Breast epithelium (tissue), 3 donors: ENCODE measurements around the gene ZNF317.

ENCODE experiments used
- POLR2A ChIP-seq: fragments of 450-650 bp; IDR thresholded peaks from one replicate; pipeline ENCODE4 v1.6.1; 2016; ENCODE audit warnings: antibody characterized with exemption, mild to moderate bottlenecking, moderate library complexity
- POLR2AphosphoS5 ChIP-seq, 3 donors: sonication (generic); formaldehyde crosslinking; IDR thresholded peaks; one replicate each; pipeline ENCODE4 v1.6.1; 2017; ENCODE audit warnings: antibody characterized with exemption in 3 of 3
- TF ChIP-seq, protein P1 (sequence below), 3 donors: fragments of 450-650 bp; IDR thresholded peaks; one replicate each; pipeline ENCODE4 v1.5.1; 2016 to 2017; ENCODE audit warnings: antibody characterized with exemption in 3 of 3, mild to moderate bottlenecking in 3 of 3, moderate library complexity in 3 of 3

DNA sequence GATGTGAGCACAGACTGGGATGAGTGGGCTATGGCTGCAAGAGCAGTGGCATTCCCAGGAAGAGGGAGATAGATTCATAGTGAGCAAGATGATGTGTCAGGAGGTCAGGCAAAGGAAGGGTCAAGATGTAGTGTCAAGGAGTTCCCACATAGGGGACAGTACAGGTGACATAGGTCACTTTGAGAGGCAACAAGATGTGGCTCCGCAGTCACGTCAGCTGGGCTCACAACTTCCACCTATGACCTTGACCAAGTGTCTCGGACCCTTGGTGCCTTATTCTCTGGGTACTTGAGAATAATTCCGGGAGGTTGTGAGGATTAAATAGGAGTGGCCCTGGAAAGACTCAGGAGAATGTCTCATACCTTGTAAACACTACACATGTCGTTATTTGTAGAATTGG is 10.5 kb downstream of the ZNF317 start:
- TF ChIP-seq, protein P1, sequence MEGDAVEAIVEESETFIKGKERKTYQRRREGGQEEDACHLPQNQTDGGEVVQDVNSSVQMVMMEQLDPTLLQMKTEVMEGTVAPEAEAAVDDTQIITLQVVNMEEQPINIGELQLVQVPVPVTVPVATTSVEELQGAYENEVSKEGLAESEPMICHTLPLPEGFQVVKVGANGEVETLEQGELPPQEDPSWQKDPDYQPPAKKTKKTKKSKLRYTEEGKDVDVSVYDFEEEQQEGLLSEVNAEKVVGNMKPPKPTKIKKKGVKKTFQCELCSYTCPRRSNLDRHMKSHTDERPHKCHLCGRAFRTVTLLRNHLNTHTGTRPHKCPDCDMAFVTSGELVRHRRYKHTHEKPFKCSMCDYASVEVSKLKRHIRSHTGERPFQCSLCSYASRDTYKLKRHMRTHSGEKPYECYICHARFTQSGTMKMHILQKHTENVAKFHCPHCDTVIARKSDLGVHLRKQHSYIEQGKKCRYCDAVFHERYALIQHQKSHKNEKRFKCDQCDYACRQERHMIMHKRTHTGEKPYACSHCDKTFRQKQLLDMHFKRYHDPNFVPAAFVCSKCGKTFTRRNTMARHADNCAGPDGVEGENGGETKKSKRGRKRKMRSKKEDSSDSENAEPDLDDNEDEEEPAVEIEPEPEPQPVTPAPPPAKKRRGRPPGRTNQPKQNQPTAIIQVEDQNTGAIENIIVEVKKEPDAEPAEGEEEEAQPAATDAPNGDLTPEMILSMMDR (IDR thresholded peaks at IDR 0.05) = no peak
- no peak for TF ChIP-seq POLR2AphosphoS5 (IDR thresholded peaks at IDR 0.05)
- TF ChIP-seq POLR2A = no peak
